ENCODE data around the gene HGFAC.

The HGFAC gene

DNA sequence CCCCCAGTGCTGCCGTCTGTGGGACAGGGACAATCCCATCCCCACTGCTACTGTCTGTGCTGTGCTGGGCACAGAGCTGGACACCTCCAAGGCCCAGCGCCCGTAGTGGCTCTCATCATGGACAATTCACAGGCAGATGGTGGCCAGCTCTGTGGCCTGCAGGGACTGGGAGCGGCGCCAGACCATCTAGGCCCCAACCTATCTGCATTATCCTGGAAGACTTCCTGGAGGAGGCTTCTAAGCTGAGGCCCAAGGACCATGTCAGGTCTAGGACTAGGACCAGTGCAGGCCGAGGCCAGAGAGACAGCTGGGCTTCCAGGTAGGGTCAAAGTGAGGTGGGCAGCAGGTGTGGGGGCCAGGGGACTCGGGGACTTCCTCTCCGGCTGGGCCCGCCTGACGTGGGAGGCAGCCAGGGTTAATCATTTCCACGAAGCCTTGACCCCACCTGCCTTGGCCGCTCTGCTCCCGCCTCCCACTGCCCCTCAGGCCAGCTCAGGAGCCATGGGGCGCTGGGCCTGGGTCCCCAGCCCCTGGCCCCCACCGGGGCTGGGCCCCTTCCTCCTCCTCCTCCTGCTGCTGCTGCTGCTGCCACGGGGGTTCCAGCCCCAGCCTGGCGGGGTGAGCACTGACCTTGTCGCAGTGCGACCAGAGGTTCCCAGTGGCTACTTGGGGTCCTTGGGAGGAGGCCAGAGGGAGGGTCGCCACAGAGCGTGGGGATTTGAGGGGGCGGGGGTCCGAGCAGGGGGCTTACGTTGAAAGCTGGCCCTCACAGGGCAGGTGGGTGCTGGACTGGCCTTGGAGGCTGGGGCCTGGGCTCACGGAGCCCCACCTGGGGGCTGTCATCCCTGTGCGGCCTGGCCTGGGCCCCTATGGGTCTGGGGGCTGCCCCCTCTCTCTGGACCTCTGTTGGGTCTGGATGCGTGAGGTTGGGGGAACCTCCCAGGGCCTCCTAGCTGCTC lies at the start of gene HGFAC:
HGFAC (plus strand) TSS at position 468 of the 959 bp plus-strand sequence; CDS start at position 502, 34 bp downstream.
- no peak for DNase-seq (ENCODE audit: low spot score)

DNA sequence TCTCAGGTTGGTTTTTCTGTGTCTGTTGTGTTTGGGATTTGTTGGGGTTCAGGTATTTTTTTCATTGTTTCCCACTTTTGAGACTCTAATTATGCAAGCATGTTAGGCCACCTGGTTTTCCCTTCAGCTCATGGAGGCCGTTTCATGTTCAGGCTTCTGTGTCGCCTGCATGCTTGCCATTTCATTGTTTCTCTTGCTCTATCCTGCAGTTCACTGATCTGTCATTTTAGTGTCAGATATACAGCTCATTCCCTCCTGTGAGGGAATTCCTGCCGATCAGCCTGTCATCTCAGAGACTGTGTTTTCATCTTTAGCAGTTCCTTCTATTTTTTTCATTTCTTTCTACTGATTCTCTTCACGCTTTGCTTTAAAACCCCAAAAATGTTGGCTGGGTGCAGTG lies 49.4 kb upstream of the HGFAC start:
- DNase-seq (ENCODE audit: low spot score): no peak

DNA sequence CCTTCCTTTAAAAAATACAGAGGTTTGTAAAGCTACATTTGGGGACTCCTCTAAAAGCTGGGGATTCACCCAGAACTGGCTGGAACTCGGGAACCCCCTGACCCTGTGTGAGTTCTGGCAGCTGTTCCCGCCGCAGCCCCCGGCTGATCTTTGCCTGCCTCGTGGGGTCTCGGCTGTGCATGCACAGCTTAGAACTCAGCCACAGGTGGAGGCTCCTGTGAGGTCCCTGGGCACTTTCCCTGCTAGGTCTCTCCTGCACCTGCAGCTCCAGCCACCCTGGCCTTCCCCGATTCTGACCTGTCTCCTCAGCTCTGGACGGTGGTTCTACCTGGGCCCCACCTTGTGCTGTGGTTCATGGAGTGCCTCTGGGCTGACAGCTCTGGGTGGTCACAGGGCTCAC lies 48.6 kb upstream of the HGFAC start:
- DNase-seq (ENCODE audit: low spot score): no peak

DNA sequence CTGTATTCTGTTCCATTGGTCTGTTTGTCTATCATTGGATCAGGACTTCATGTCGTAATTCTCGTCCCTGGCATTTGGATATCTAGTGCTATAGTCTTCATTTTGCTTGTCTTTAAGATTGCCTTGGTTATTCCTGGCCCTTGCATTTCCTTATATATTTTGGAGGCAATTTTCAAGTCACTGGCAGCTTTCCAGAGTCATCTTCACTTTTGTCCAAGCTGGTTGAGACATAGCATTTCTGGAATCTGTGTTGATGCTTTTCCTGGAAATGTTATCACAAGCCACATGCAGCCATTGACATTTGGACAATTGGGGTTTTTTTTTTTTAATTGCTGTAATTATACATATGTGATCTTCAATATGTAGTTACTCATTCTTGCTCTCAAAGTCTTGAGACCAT lies 45.2 kb upstream of the HGFAC start:
- no peak for DNase-seq (ENCODE audit: low spot score)

DNA sequence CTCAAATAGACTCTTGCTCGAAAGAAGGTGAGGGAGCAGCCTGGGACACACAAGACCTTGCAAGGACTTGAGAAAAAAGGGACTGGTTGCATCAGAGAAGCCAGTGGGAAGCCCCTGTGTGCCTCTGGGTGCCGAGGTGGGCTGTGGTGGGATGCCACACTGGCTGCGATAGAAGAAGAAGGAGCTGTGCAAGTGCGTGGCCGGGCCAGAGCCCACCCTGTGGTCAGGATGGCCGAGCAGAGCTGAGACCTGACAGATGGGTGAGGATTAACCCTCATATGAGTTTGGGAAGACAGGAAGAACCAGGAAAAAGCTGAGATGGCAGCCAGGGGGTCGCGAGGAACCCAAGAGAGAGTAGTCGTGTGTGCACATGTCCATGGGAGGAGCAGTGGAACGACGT lies 44.6 kb upstream of the HGFAC start:
- DNase-seq (ENCODE audit: low spot score): no peak

DNA sequence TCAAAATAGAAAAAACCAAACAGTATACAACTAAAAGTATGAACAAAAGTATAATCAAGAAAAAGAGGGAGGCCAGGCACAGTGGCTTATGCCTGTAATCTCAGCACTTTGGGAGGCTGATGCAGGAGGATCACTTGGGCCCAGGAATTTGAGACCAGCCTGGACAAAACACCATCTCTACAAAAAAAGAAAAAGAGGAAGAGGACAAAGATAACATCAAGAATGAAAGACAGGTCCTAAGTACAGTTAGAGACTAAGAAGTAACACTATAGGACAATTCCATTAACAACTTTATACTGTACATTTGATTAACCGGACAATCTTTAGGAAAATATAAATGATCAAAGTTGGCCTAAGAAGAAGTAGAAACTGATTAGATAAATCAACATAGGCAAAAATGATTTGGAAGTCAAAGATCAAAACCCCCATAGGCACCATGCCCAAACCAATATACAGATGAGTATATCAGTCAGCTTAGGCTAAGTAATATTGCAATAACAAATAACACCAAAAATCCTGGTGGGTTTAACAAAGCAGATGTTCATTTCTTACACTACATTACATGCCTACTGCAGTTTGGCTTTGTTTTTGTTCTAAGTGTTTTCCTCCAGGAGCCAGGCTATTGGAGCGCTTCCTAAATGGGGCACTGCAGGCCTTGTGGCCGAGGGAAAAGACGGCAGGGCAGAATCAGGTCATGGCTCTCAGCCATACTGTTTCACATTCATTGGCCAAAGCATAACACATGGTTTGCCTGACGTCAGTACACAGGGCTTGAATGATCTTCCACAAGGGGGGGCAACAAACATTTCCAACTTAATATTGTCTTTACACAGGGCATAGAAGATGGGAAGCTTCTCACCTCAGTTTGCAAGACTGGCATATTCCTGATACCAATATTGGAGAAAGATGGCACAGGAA lies 42.2 kb upstream of the HGFAC start:
- no peak for DNase-seq (ENCODE audit: low spot score)

DNA sequence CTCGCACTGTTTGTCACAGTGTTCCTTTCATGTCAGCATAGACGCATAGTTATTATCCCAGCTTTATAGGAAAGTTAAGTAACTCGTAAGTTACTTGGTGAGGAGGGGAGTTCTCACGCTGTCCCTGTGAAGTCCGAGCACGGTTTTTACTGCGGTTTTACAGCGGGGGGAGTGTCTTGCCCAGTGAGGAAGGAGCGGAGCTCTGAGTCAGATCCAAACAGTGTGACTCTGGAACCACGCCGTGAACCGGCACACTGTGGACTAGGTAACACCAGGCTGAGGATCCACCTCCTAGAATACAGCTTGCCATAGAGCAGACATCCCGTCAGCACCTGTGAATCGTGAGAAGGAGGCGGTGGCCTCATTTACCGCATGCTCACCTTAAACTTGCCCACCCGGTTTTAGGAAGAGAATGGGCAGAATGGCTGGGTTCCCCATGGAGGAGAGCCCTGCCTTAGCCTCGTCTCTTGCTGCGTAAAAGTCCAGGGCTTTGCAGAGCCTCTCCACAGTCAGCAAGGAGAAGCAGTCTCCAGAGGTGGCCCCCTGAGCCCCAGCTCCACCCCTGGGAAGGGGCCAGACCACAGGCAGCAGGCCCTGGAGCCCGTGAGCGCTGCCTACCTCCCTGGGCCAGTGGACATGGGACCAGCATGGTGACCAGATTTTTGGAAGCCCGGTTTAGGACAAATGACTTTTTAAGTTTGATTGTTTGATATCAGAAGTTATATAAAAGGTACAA lies 40.2 kb upstream of the HGFAC start:
- no peak for DNase-seq (ENCODE audit: low spot score)

DNA sequence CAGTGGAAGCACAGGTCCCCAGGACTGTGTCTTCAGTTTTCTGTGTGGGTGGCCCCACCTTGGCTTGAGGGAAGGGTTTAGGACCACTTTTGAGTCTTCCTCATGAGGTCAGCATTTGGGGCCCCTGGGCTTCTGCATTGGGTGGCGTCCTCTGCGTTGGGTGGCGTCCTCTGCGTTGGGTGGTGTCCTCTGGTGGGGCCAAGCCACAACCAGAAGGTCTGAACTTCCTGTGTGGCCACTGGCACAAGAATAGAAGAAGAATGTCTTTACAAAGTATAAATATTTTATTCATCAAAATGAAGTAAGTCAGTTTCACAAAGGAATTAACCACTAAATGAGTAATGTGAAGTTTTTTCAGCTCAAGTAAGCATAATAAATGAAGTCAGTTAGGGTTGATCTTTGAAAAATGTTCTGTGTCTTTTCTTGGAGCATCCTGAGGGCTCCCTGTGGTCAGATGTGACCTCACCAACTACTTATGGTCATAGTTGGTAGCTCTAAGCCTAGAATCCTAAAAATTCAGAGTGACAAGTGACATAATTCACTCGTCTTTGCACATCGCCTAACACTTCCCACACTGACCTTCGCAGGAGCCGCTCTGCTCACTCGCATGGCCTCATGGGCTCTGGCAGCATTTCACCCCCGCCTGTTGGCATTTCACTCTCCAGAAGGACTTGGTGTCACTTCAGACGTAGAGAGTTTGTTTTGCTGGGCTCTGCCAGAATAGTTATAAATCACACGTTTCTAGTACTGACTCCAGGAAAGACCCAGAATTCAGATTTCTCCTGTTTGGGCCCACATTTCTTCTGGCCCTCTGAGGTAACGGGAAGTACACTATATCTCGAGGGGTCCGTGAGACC lies 39.0 kb upstream of the HGFAC start:
- DNase-seq (ENCODE audit: low spot score): no peak

DNA sequence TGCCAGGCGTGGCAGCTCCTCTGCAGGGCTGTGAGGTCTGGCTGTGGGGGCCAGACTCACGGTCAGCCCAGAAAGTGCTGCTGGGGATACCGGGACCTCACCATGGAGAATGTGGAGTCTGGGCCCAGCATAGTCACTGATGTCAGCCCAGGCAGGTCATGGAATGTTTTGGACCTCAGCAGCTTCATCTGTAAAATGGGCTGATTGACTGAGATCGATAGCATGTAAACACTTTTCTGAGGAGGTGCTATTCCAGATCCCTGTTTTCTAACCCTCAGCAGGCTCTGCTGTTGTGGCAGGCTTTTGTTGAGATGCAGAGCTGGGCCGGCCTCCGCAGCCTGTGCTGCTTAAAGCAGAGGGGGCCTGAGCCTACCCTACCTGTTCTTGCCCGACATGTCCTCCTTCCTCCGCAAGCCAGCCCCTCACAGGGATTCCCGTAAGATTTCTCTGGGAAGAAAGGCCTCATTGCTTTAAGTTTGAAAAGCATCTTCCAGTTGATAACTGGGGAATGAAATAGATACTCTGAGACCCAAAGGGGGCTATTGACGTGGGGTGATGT lies 38.3 kb upstream of the HGFAC start:
- no peak for DNase-seq (ENCODE audit: low spot score)

DNA sequence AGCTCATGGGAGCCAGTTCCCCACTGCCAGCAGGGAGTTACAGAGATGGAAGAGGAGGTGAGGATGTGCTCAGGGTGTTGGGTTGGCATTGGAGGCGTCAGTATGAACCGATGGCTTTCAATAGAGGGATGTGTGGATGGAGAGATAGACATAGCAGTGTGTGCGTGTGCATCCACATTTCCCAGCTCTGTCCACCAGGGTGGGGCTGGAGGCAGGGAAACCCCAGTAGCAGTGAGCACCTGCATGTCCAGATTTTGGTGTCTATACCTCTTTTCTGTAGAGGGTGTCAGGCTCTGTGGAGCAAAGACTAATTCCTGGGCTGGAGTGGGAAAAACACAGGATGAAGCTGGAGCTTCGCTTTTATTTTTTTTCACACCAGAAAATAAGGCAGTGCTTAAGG lies 37.2 kb upstream of the HGFAC start:
- DNase-seq (ENCODE audit: low spot score): no peak

DNA sequence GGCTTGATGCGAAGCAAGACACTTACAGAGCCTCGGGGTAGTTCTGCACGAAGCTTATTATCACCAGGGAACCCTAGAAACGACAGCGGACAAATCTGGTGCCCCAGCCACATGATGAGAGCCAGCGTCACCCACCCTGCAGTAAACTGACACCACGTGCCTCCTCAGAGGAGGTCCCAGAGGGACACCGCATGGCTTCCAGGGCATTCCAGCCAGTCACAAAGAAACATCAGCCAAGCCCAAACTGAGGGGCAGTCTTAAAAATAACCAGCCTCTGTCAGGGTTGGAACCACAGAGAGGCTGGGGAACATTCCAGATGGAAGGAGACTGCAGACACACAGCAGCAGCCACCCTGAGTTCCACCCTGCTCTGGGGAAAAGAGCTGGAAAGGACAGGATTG lies 36.6 kb upstream of the HGFAC start:
- DNase-seq (ENCODE audit: low spot score): no peak

DNA sequence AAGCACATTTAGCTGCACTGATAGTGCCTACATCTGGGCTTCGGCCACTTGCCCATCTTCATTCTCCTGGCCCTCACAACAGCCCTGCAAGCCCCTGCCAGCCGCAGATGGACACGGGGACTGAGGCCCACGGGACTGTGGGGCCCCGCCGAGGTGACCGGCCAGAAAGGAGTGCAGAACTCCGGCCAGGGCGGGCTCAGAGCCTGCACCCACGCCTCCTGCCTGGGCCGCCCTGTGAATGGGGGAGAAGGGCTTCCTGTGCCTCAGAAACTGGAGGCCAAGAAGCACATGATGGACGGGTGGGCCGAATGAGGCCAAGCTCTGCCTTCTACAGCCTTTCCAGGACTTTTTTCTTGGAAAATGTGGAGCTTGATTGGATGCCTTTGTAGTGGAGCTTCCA lies 35.7 kb upstream of the HGFAC start:
- DNase-seq (ENCODE audit: low spot score): no peak

DNA sequence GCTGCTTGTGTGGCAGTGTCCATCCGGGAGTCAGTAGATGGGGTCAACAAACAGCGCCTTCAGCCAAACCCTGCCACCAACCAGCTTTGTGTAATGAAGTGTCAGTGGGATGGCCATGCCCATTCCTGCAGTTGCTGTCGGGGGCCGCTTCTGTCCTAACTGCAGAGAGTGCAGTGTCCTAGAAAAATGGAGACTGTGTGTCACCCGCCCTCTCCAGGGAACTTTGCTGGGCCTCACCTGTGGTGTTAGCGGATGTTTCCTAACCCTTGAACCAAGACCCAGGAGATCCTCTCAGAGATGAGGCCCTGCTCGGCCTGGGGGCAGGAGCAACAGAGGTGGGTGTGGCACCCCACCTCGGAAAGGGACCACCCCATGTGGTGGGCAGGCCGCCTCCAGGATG lies 35.3 kb upstream of the HGFAC start:
- no peak for DNase-seq (ENCODE audit: low spot score)

DNA sequence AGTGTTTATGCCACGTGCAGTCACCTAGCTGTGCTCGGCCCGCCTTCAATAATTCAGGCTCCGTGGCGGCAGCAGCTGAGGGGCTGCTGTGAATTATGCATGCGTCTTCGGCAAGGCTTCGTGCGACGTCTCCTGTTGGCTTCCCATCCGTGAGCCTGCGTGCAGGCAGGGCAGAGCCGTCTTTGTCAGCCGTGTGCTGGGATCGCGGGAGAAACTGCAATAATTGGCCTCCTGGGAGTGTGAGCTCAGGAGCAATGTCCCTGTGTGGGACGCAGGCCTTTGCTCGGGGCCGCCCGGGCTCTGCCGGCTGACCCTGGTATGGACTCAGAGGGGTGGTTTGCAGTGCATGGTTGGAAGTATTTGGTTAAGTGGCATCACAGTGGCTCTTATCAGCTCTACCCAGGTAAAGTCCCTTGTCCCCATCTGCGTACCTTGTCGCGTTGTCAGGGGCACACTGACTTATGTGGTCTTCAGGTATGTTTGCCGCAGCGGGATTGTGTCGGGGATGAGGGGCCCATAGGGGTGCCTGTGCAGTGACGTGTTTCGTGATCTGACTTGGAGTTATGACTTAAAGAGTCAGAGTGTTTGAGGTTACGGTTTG lies 34.5 kb upstream of the HGFAC start:
- DNase-seq (ENCODE audit: low spot score): no peak

DNA sequence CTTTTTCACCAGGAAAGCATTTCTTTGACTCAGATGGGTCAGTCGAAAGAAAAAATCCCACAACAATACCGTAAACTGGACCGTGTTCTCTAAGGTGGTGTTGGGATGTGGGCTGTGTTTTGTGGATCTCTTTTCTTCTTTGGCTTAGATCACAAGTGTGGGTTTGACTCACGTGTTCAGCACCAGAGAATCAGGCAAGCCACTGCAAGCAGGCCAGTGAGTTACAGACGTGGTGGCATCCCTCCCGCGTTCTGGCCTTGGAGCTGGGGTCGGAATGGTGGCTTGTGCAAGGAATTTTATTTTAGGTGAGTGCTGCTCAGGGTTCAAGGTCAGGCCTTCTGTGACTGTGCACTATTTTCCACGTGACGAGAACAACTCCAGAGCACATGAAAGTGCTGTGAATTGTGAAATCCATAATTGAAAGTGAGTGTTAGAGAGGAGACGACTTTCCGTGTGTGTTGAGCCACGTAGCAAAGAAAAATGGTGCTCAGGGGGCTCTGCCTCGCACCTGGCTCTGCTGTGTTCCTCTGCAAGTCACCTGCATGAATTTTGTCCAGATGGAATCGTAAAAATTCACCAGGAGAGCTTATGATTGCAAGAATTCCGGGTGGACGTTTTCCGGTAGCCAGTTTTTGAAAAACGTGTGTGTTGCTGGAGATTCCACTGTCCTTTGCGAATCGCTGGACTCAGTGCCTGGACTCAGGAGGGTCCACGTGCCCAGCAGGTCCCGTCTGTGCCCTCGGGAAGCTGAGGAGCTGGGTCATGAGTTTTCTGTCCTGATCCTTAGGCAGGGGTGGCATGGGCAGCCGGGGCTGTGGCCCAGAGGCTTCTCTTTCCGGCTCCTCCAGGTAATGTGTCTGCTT lies 33.6 kb upstream of the HGFAC start:
- peak; percentile 6 for DNase-seq (ENCODE audit: low spot score)

DNA sequence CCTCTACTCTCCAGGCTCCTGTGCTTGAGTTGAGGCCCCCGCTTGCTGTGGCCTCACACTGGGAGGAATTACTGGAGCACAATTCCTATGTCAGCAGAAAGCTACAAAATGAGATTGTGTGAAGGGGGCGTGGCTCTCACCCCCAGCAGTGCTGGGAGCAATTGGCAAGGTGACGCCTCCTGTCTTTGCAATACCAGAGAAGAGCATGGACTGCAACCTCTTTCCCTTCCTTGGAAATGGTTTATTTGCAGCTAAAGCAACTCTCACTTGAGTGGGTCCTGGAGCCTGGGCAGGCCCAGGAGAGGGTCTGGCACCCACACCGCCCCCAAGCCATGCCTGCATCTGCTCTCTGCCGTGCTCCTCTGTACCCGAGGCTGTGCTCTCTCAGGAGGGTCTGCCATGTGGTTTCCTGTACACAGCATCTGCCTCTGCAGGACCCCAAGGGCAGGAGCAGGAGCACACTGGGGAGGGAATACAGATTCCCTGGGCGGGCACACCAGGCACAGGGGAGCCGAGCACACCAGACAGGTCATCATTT lies 32.9 kb upstream of the HGFAC start:
- peak; percentile 34 for DNase-seq (ENCODE audit: low spot score)

DNA sequence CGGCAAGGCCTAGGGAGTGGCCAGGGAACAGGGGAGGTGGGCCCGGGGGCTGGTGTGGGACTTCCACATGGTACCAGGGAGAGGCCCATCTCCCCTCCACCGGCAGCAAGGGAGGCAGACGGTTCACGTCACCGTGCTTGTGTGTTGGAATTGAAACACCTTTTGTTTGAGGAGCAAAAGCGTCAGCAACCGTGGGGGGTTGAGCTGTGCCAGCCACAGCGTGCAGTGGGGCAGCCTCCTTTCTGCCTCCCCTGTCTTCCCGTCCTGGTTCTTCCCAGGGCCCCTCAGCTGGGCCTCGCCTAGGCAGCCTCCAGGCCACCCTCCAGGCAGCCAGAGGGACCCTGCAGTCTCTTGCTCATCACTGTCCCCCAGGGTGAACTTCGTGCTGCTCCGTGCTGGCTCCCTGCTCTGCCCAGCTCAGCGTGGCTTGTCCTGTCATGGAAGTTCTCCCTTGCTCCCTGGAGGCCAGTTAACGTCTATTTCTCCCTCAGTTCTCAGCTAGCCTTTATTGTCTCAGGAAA lies 32.1 kb upstream of the HGFAC start:
- DNase-seq (ENCODE audit: low spot score): peak; percentile 16

DNA sequence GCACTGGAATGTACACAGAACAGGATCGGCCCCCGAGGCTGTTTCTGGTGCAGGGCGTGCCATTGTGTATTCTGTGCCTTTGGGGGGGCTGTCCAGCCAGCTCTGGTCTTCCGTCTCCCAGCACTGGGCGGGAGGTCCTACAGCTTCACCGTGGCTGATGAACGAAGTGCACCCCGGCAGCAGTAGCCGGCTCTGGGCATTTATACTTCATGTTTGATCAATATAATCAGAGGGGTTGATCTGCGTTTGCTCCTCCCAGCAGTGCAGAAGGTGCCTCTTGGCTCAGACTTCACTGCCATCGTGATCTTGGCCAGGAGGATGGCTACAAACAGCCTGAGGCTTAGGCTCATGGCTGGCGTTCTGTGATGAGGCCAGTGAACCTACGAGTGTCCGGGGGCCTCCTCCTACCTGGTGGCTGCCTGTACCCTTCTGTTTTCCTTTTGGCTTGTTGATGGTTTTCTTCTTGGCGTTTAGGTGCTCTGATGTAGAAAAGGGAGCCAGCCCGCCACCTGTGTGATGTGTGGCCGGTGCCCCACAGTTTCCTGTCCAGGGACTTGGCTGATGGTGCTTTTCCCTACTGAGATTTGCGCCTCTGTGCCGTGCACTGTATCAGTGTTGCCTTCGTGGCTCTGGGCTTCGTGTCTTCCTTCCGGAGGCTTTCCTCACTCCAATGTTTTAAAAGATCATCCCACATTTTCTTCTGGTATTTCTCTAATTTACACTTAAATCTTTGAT lies 31.2 kb upstream of the HGFAC start:
- no peak for DNase-seq (ENCODE audit: low spot score)

All from iPS-NIHi11 (cell line).